HepG2 (cell line): Measurements from ENCODE around the gene RCC1. TPM values are rescaled to one million over a fixed set of nuclear protein-coding genes. Genes with fewer than 3 reads are reported as not detected.

Experiments used
- ARNT2 ChIP-seq: sonication (generic); formaldehyde crosslinking; IDR thresholded peaks from 2 replicates; pipeline ENCODE4 v1.8.0; 2022; ENCODE audit warnings: mild to moderate bottlenecking, low read depth, missing genetic modification reagents, moderate library complexity
- CCAR2 ChIP-seq: fragments of 200-400 bp; formaldehyde crosslinking; optimal IDR thresholded peaks from 2 replicates; pipeline ENCODE3; 2018; ENCODE audit warnings: low read depth, mild to moderate bottlenecking, low read length, moderate library complexity
- EP300 ChIP-seq, 3 experiments: sonication (generic) in 1 of 3; formaldehyde crosslinking in 1 of 3; IDR thresholded peaks; 2 replicates each; pipeline versions ENCODE4 v1.5.1 to v1.6.1; 2011 to 2020; ENCODE audit warnings: low read depth in 2 of 3, low read length in 2 of 3, borderline replicate concordance in 1 of 3, improper control_type of control experiment in 1 of 3, mild to moderate bottlenecking in 1 of 3, missing genetic modification reagents in 1 of 3, moderate library complexity in 1 of 3
- ETV6 ChIP-seq: sonication (generic); formaldehyde crosslinking; conservative IDR thresholded peaks from 2 replicates; pipeline ENCODE4 v1.4.0; 2020; ENCODE audit warnings: missing genetic modification reagents
- FOXO4 ChIP-seq: sonication (generic); formaldehyde crosslinking; conservative IDR thresholded peaks from 2 replicates; pipeline ENCODE4 v1.8.1; 2023; ENCODE audit warnings: missing genetic modification reagents
- GMEB1 ChIP-seq: sonication (generic); formaldehyde crosslinking; IDR thresholded peaks from 2 replicates; pipeline ENCODE4 v1.5.1; 2020; ENCODE audit warnings: missing genetic modification reagents, mild to moderate bottlenecking, borderline replicate concordance
- GPN1 ChIP-seq: sonication (generic); formaldehyde crosslinking; IDR thresholded peaks from 2 replicates; pipeline ENCODE4 v1.5.1; 2020; ENCODE audit warnings: missing genetic modification reagents, borderline replicate concordance
- HMG20B ChIP-seq: conservative IDR thresholded peaks from 2 replicates; pipeline ENCODE4 v1.6.1; 2016; ENCODE audit warnings: missing genetic modification reagents, missing compliant biosample characterization
- KLF13 ChIP-seq: sonication (generic); formaldehyde crosslinking; IDR thresholded peaks from 2 replicates; pipeline ENCODE4 v1.4.0; 2020; ENCODE audit warnings: mild to moderate bottlenecking, missing genetic modification reagents
- MNT ChIP-seq: fragments of 450-650 bp; IDR thresholded peaks from 2 replicates; pipeline ENCODE4 v1.6.1; 2016
- ZNF484 ChIP-seq: sonication (generic); formaldehyde crosslinking; IDR thresholded peaks from 2 replicates; pipeline ENCODE4 v1.5.1; 2020; ENCODE audit warnings: mild to moderate bottlenecking, low read depth, missing genetic modification reagents, borderline replicate concordance
- ZNF501 ChIP-seq: sonication (generic); formaldehyde crosslinking; IDR thresholded peaks from 2 replicates; pipeline ENCODE4 v1.5.1; 2020; ENCODE audit warnings: mild to moderate bottlenecking, moderate library complexity, missing genetic modification reagents
- ZNF646 ChIP-seq: sonication (generic); formaldehyde crosslinking; IDR thresholded peaks from 2 replicates; pipeline ENCODE4 v1.9.0; 2021; ENCODE audit warnings: mild to moderate bottlenecking, missing genetic modification reagents
- ZNF772 ChIP-seq: sonication (generic); formaldehyde crosslinking; IDR thresholded peaks from 2 replicates; pipeline ENCODE4 v1.5.0; 2020; ENCODE audit warnings: mild to moderate bottlenecking, missing genetic modification reagents
- polyA plus RNA-seq, 8 experiments: library from polyadenylated mRNA; depleted of rRNA in 3 of 8; stranded (reverse) in 7 of 8; unstranded in 1 of 8; fragments of >200 nt; fragmentation: Illumina TruSeq in 4 of 8; extraction: Trizol in 4 of 8; gene quantifications; 2 replicates each; pipeline versions ENCODE4 v1.2.1 to v1.2.3, GENCODE V29; 2011 to 2016; ENCODE audit warnings: low read depth in 4 of 8, missing spikeins in 1 of 8, mixed read lengths in 1 of 8; ENCODE audit not compliant: insufficient read depth in 1 of 8
- total RNA-seq, 5 experiments: library from RNA; depleted of rRNA; stranded (reverse); fragments of >200 nt; fragmentation: Illumina TruSeq; extraction: Trizol; gene quantifications; 2 replicates each; pipeline ENCODE4 v1.2.3, GENCODE V29; 2016; ENCODE audit warnings: low read depth in 1 of 5

Gene RCC1
- total and polyA plus RNA-seq, 2 of the 13 experiments (the other 11 are each of a cell fraction or from before 2014, with no cell fraction given) = 47.2 to 80.8 TPM

GRCh38 chr1:28518000-28518744 is 12.3 kb downstream of the RCC1 start (continued):
- TF ChIP-seq MNT = 0 out of 2 replicates have a peak, but pooled peaks have one; percentile 32
- TF ChIP-seq ZNF501 (CRISPR knock-in tag) = peak; percentile 80
- peak; percentile 79; the same call in 1 of the 2 replicates for TF ChIP-seq ZNF772 (CRISPR knock-in tag)
- no peak for TF ChIP-seq FOXO4 (CRISPR knock-in tag)
- TF ChIP-seq ZNF646 = no peak
- peak; percentile 44; the same call in 1 of the 2 replicates for TF ChIP-seq GMEB1 (CRISPR knock-in tag)
- no peak for TF ChIP-seq GPN1 (CRISPR knock-in tag)
- no peak for TF ChIP-seq ZNF484 (CRISPR knock-in tag)
- 0 out of 4 replicates have a peak, but pooled peaks of 1 of the 2 experiments have one; percentile 6 for TF ChIP-seq EP300 (IDR thresholded peaks at IDR 0.05; ENCODE audit: low read depth in 2 of 2, low read length in 2 of 2)
- TF ChIP-seq EP300 (CRISPR knock-in tag; IDR thresholded peaks at IDR 0.05; ENCODE audit: borderline replicate concordance) = 0 out of 2 replicates have a peak, but pooled peaks have one; percentile 18
- peak; percentile 23; the same call in 1 of the 2 replicates for TF ChIP-seq ETV6
- peak; percentile 81 for TF ChIP-seq ARNT2 (CRISPR knock-in tag)
- no peak for TF ChIP-seq HMG20B (CRISPR knock-in tag)
- peak; percentile 58 for TF ChIP-seq CCAR2
- no peak for TF ChIP-seq KLF13 (CRISPR knock-in tag)
